HEK293 (cell line): ENCODE measurements around the gene REM2.

Experiments
- CTCF ChIA-PET: fragments of 350-600 bp; formaldehyde crosslinking; extraction: SDS; loops from one replicate; lab custom pipeline; 2021; ENCODE audit warnings: antibody characterized with exemption; lab: Yijun Ruan, JAX
- POLR2A ChIA-PET: fragments of 300-600 bp; formaldehyde crosslinking; extraction: SDS; loops from one replicate; lab custom pipeline; 2020; ENCODE audit warnings: antibody characterized with exemption, inconsistent platforms; lab: Yijun Ruan, JAX
- H3K27ac ChIP-seq: fragments of 200-500 bp; sonication (Bioruptor generic); 2 replicates; pipeline ENCODE4 v1.5.1; 2014; ENCODE audit warnings: low read depth, low read length, control low read depth, inconsistent platforms; ENCODE audit errors: extremely low read depth
- H3K36me3 ChIP-seq, 2 experiments: fragments of 200-500 bp in 1 of 2; sonication (Bioruptor generic) in 1 of 2; 1 replicate in 1 of 2; 2 replicates in 1 of 2; pipeline ENCODE4 v1.5.1; 2014 to 2017; ENCODE audit warnings: inconsistent platforms in 2 of 2, low read length in 2 of 2; ENCODE audit not compliant: control insufficient read depth in 2 of 2, insufficient read depth in 1 of 2
- H3K4me1 ChIP-seq: fragments of 200-500 bp; sonication (Bioruptor generic); 2 replicates; pipeline ENCODE4 v1.5.1; 2014; ENCODE audit warnings: mild to moderate bottlenecking, low read length, inconsistent platforms; ENCODE audit not compliant: control insufficient read depth, insufficient read depth
- H3K4me3 ChIP-seq: 2 replicates; pipeline ENCODE4 v1.5.1; 2011; ENCODE audit warnings: low read depth, mild to moderate bottlenecking, control low read depth, low read length, moderate library complexity
- H3K9me3 ChIP-seq: fragments of 200-500 bp; sonication (Bioruptor generic); 2 replicates; pipeline ENCODE4 v1.5.1; 2014; ENCODE audit warnings: low read depth, low read length, inconsistent platforms; ENCODE audit not compliant: control insufficient read depth, insufficient read depth
- BCL11B ChIP-seq: fragments of 450-650 bp; formaldehyde crosslinking; IDR thresholded peaks from 2 replicates; pipeline ENCODE4 v1.5.1; 2016; ENCODE audit warnings: low read depth, missing biosample characterization, missing genetic modification characterization
- GLIS1 ChIP-seq: fragments of 450-650 bp; formaldehyde crosslinking; IDR thresholded peaks from 2 replicates; pipeline ENCODE4 v1.5.1; 2016; ENCODE audit warnings: missing biosample characterization, missing genetic modification characterization
- HOXC10 ChIP-seq: sonication (generic); formaldehyde crosslinking; IDR thresholded peaks from 2 replicates; pipeline ENCODE4 v1.8.1; 2023; ENCODE audit warnings: mild to moderate bottlenecking, missing genetic modification reagents
- KLF10 ChIP-seq: fragments of 450-650 bp; IDR thresholded peaks from 2 replicates; pipeline ENCODE4 v1.5.1; 2018; ENCODE audit warnings: missing biosample characterization, mild to moderate bottlenecking, missing genetic modification characterization
- KLF7 ChIP-seq: fragments of 450-650 bp; formaldehyde crosslinking; IDR thresholded peaks from 2 replicates; pipeline ENCODE4 v1.5.1; 2016; ENCODE audit warnings: missing biosample characterization, missing genetic modification characterization, borderline replicate concordance
- SALL2 ChIP-seq: fragments of 450-650 bp; formaldehyde crosslinking; IDR thresholded peaks from 2 replicates; pipeline ENCODE4 v1.5.0; 2017; ENCODE audit warnings: missing biosample characterization, mild to moderate bottlenecking, missing genetic modification characterization, borderline replicate concordance
- SP3 ChIP-seq: fragments of 450-650 bp; formaldehyde crosslinking; IDR thresholded peaks from 2 replicates; pipeline ENCODE4 v1.5.1; 2016; ENCODE audit warnings: missing biosample characterization, missing genetic modification characterization
- YY2 ChIP-seq: fragments of 450-650 bp; formaldehyde crosslinking; IDR thresholded peaks from 2 replicates; pipeline ENCODE4 v1.5.1; 2016; ENCODE audit warnings: missing biosample characterization, missing genetic modification characterization
- ZBTB1 ChIP-seq: fragments of 450-650 bp; formaldehyde crosslinking; IDR thresholded peaks from 2 replicates; pipeline ENCODE4 v1.5.1; 2016; ENCODE audit warnings: missing biosample characterization, missing genetic modification characterization
- ZBTB21 ChIP-seq: fragments of 450-650 bp; formaldehyde crosslinking; IDR thresholded peaks from 2 replicates; pipeline ENCODE4 v1.5.1; 2017; ENCODE audit warnings: missing biosample characterization, missing genetic modification characterization
- ZBTB48 ChIP-seq: fragments of 450-650 bp; formaldehyde crosslinking; IDR thresholded peaks from 2 replicates; pipeline ENCODE4 v1.5.1; 2016; ENCODE audit warnings: missing biosample characterization, missing genetic modification characterization
- ZBTB8A ChIP-seq: fragments of 450-650 bp; formaldehyde crosslinking; IDR thresholded peaks from 2 replicates; pipeline ENCODE4 v1.5.1; 2016; ENCODE audit warnings: missing biosample characterization, missing genetic modification characterization
- ZEB2 ChIP-seq: fragments of 450-650 bp; formaldehyde crosslinking; IDR thresholded peaks from 2 replicates; pipeline ENCODE4 v1.5.1; 2016; ENCODE audit warnings: missing biosample characterization, missing genetic modification characterization
- ZFP3 ChIP-seq: fragments of 450-650 bp; formaldehyde crosslinking; IDR thresholded peaks from 2 replicates; pipeline ENCODE4 v1.5.1; 2016; ENCODE audit warnings: low read depth, missing biosample characterization, missing genetic modification characterization
- ZIC2 ChIP-seq: fragments of 450-650 bp; formaldehyde crosslinking; IDR thresholded peaks from 2 replicates; pipeline ENCODE4 v1.5.1; 2016; ENCODE audit warnings: missing biosample characterization, missing genetic modification characterization
- ZNF155 ChIP-seq: fragments of 450-650 bp; formaldehyde crosslinking; IDR thresholded peaks from 2 replicates; pipeline ENCODE4 v1.5.1; 2016; ENCODE audit warnings: missing biosample characterization, missing genetic modification characterization
- ZNF2 ChIP-seq: fragments of 450-650 bp; formaldehyde crosslinking; IDR thresholded peaks from 2 replicates; pipeline ENCODE4 v1.5.1; 2016; ENCODE audit warnings: missing biosample characterization, missing genetic modification characterization
- ZNF202 ChIP-seq: fragments of 450-650 bp; formaldehyde crosslinking; IDR thresholded peaks from 2 replicates; pipeline ENCODE4 v1.5.1; 2016; ENCODE audit warnings: missing biosample characterization, missing genetic modification characterization, borderline replicate concordance
- ZNF23 ChIP-seq: fragments of 450-650 bp; formaldehyde crosslinking; IDR thresholded peaks from 2 replicates; pipeline ENCODE4 v1.5.1; 2016; ENCODE audit warnings: missing biosample characterization, missing genetic modification characterization, borderline replicate concordance
- ZNF24 ChIP-seq: fragments of 450-650 bp; formaldehyde crosslinking; IDR thresholded peaks from 2 replicates; pipeline ENCODE4 v1.5.1; 2016; ENCODE audit warnings: missing biosample characterization, missing genetic modification characterization
- ZNF335 ChIP-seq: fragments of 450-650 bp; formaldehyde crosslinking; conservative IDR thresholded peaks from 2 replicates; pipeline ENCODE4 v1.5.1; 2016; ENCODE audit warnings: missing biosample characterization, missing genetic modification characterization
- ZNF544 ChIP-seq: fragments of 450-650 bp; formaldehyde crosslinking; IDR thresholded peaks from 2 replicates; pipeline ENCODE4 v1.5.0; 2017; ENCODE audit warnings: missing biosample characterization, missing genetic modification characterization
- ZNF600 ChIP-seq: fragments of 450-650 bp; formaldehyde crosslinking; IDR thresholded peaks from 2 replicates; pipeline ENCODE4 v1.5.1; 2016; ENCODE audit warnings: missing biosample characterization, missing genetic modification characterization
- ZNF747 ChIP-seq: fragments of 450-650 bp; formaldehyde crosslinking; IDR thresholded peaks from 2 replicates; pipeline ENCODE4 v1.5.1; 2016; ENCODE audit warnings: missing biosample characterization, missing genetic modification characterization
- ZNF785 ChIP-seq: fragments of 450-650 bp; formaldehyde crosslinking; IDR thresholded peaks from 2 replicates; pipeline ENCODE4 v1.5.1; 2016; ENCODE audit warnings: missing biosample characterization, missing genetic modification characterization
- TF ChIP-seq, protein P1 (sequence below): fragments of 450-650 bp; formaldehyde crosslinking; IDR thresholded peaks from 2 replicates; pipeline ENCODE4 v1.5.1; 2016; ENCODE audit warnings: missing biosample characterization, missing genetic modification characterization
- TF ChIP-seq, protein P2 (sequence below): fragments of 450-650 bp; formaldehyde crosslinking; IDR thresholded peaks from 2 replicates; pipeline ENCODE4 v1.5.1; 2017; ENCODE audit warnings: missing biosample characterization, mild to moderate bottlenecking, missing genetic modification characterization, moderate library complexity
- TF ChIP-seq, protein P3 (sequence below): fragments of 450-650 bp; formaldehyde crosslinking; IDR thresholded peaks from 2 replicates; pipeline ENCODE4 v1.5.1; 2016; ENCODE audit warnings: missing biosample characterization, missing genetic modification characterization
- TF ChIP-seq, protein P4 (sequence below): fragments of 450-650 bp; formaldehyde crosslinking; IDR thresholded peaks from 2 replicates; pipeline ENCODE4 v1.5.1; 2016; ENCODE audit warnings: missing biosample characterization, missing genetic modification characterization

REM2 gene

DNA sequence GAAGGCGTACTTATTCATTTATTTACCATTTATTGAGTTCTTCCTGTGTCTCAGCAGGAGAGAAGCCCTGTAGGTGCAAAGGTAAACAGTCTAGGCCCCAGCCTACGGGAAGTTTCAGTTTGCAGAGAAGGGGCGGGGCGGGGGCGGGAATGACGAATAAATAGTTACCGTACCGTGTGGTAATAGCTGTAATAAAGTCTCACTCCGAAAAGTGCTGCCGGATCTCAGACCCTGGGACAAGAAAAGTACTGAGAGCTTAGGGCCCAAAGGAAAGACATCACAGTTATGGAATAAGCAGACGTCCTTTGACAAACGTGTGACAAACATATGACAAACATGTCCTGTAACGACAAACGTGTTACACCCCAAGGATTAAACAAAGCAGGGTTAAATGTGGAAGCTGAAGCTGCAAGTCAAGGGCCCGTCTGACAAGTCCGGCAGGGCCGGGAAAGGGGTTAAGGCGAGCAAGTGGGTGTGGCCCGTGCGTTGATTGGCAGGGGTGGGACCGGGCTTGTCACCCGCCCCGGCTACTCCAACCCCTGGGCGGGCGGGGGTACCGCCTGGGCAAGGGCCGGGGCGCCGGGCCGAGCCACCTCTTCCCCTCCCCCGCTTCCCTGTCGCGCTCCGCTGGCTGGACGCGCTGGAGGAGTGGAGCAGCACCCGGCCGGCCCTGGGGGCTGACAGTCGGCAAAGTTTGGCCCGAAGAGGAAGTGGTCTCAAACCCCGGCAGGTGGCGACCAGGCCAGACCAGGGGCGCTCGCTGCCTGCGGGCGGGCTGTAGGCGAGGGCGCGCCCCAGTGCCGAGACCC, 11.6 kb upstream of the REM2 start, which contains the start of gene LRP10:
TSS of gene LRP10 (plus strand) at position 517 of the 809 bp plus-strand sequence. CDS start 564 bp downstream, outside the sequence.
- CTCF ChIA-PET, result interaction anchor here (0.6 to 4.5 kb wide), 15 partner anchors 10 to 1856 kb away, joined by 3 to 55 read pairs (median 5); partner anchors contain the start of genes DAD1 and REM2
- H3K9me3 ChIP-seq, result no peaks in the 10 kb centered on the region
- H3K36me3 ChIP-seq, result peaks cover 0 to 26% of the 10 kb centered on the region in 2 experiments; a peak in 1 of 3 replicates
- H3K27ac ChIP-seq, result peak within 1 kb of the TSS; percentile 87
- peak within 1 kb of the TSS; percentile 74 for H3K4me3 ChIP-seq
- POLR2A ChIA-PET, result interaction anchor here (0.6 to 1.8 kb wide), 9 partner anchors 9 to 105 kb away, joined by 3 to 7 read pairs (median 5); partner anchors contain the start of genes HAUS4, OXA1L, RBM23 and REM2
- peaks cover 9% of the 10 kb centered on the region for H3K4me1 ChIP-seq
- TF ChIP-seq ZEB2 (tag by site-specific recombination) (no peak; the same call in none of the 2 replicates), GLIS1 (tag by site-specific recombination) (peak; percentile 77), ZBTB1 (tag by site-specific recombination) (no peak), SP3 (peak; percentile 90), ZNF747 (tag by site-specific recombination) (no peak), ZIC2 (tag by site-specific recombination) (peak; percentile 57), ZBTB21 (tag by site-specific recombination) (peak; percentile 47), ZNF544 (no peak), YY2 (tag by site-specific recombination) (no peak), HOXC10 (CRISPR knock-in tag) (no peak), ZNF202 (no peak), ZNF600 (tag by site-specific recombination) (peak; percentile 94), ZNF24 (tag by site-specific recombination) (no peak), KLF10 (tag by site-specific recombination) (peak; percentile 96), KLF7 (tag by site-specific recombination) (0 out of 2 replicates have a peak, but pooled peaks have one; percentile 19), ZNF2 (tag by site-specific recombination) (0 out of 2 replicates have a peak, but pooled peaks have one; percentile 21), ZNF335 (tag by site-specific recombination) (peak; percentile 81), BCL11B (tag by site-specific recombination) (peak; percentile 72), ZBTB48 (tag by site-specific recombination) (peak; percentile 99), SALL2 (no peak), ZNF155 (tag by site-specific recombination) (no peak), ZFP3 (tag by site-specific recombination) (no peak), ZBTB8A (peak; percentile 77), ZNF23 (tag by site-specific recombination) (no peak), ZNF785 (no peak)
- TF ChIP-seq, protein P1, sequence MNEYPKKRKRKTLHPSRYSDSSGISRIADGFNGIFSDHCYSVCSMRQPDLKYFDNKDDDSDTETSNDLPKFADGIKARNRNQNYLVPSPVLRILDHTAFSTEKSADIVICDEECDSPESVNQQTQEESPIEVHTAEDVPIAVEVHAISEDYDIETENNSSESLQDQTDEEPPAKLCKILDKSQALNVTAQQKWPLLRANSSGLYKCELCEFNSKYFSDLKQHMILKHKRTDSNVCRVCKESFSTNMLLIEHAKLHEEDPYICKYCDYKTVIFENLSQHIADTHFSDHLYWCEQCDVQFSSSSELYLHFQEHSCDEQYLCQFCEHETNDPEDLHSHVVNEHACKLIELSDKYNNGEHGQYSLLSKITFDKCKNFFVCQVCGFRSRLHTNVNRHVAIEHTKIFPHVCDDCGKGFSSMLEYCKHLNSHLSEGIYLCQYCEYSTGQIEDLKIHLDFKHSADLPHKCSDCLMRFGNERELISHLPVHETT, result no peak; the same call in 1 of the 2 replicates
- TF ChIP-seq, protein P2, sequence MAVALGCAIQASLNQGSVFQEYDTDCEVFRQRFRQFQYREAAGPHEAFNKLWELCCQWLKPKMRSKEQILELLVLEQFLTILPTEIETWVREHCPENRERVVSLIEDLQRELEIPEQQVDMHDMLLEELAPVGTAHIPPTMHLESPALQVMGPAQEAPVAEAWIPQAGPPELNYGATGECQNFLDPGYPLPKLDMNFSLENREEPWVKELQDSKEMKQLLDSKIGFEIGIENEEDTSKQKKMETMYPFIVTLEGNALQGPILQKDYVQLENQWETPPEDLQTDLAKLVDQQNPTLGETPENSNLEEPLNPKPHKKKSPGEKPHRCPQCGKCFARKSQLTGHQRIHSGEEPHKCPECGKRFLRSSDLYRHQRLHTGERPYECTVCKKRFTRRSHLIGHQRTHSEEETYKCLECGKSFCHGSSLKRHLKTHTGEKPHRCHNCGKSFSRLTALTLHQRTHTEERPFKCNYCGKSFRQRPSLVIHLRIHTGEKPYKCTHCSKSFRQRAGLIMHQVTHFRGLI (tag by site-specific recombination), result no peak; the same call in 1 of the 2 replicates
- TF ChIP-seq, protein P3, sequence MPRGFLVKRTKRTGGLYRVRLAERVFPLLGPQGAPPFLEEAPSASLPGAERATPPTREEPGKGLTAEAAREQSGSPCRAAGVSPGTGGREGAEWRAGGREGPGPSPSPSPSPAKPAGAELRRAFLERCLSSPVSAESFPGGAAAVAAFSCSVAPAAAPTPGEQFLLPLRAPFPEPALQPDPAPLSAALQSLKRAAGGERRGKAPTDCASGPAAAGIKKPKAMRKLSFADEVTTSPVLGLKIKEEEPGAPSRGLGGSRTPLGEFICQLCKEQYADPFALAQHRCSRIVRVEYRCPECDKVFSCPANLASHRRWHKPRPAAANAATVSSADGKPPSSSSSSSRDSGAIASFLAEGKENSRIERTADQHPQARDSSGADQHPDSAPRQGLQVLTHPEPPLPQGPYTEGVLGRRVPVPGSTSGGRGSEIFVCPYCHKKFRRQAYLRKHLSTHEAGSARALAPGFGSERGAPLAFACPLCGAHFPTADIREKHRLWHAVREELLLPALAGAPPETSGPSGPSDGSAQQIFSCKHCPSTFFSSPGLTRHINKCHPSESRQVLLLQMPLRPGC (tag by site-specific recombination), result peak; percentile 11; the same call in 1 of the 2 replicates
- TF ChIP-seq, protein P4, sequence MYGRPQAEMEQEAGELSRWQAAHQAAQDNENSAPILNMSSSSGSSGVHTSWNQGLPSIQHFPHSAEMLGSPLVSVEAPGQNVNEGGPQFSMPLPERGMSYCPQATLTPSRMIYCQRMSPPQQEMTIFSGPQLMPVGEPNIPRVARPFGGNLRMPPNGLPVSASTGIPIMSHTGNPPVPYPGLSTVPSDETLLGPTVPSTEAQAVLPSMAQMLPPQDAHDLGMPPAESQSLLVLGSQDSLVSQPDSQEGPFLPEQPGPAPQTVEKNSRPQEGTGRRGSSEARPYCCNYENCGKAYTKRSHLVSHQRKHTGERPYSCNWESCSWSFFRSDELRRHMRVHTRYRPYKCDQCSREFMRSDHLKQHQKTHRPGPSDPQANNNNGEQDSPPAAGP, result no peak; the same call in 1 of the 2 replicates
